Activated CD8-positive, alpha-beta memory T cell treated with anti-CD3 and anti-CD28 coated beads for 24 hours (primary cell): ENCODE results near the gene AK9.
"Not testable (repeated sequence)": the region's sequence is repeated elsewhere in the genome, so short reads cannot be mapped to it uniquely, and the experiment has no call there.

Experiments
- DNase-seq: peaks from one replicate; pipeline ENCODE4 v3.0.0-alpha.2; 2020

The AK9 gene

DNA sequence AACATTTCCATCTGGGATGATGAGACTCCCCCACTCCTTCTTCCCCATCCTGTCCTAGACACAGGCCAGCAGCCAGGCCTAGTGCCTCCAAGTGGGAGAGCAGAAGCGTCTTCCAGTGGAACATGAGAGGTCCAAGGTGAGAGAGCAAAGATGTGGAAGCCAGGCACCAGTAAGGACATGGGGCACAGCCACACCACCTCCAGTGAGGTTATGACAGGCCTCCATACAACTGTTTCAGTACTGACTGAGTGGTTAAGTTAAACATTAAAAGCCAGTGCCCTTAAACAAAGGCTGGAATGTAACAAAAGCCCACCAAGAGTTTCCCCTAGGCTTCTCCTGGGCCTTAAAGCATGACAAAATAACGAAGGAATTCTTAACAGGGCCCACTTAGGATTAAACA is 213.3 kb downstream of the AK9 start:
- no peak for DNase-seq

DNA sequence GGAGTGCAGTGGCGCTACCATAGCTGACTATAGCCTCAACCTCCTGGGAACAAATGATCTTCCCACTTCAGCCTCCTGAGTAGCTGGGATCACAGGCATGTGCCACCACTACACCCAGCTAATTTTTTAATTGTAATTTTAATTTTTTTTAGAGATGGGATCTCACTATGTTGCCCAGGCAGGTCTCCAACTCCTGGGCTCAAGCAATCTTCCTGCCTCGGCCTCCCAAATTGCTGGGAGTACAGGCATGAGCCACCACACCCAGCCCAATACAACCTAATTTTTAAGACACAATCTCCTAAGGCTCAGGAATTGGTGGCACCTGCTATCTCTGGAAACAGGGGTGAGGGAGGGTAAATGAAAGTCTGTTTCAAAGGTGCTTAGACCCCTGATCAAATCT is 213.8 kb downstream of the AK9 start:
- DNase-seq, result no peak

DNA sequence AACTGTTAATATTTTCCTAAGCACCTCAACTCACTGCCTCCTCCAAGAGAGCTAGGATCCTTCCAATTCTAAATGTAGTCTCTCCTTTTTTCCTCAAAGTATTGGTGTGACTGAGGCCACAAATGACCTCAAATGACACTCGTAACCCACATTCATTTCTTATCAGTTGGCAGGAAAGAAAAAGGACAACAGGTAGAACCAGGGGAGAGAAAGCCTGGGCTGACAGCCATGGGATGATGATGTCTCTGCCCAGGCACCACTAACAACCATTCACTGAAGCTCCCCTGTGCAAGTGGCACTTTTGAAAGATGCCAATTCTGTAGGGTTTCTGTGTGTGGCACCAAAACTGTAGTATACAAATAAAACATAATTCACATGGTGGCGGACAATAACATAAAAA is 215.4 kb downstream of the AK9 start:
- no peak for DNase-seq

DNA sequence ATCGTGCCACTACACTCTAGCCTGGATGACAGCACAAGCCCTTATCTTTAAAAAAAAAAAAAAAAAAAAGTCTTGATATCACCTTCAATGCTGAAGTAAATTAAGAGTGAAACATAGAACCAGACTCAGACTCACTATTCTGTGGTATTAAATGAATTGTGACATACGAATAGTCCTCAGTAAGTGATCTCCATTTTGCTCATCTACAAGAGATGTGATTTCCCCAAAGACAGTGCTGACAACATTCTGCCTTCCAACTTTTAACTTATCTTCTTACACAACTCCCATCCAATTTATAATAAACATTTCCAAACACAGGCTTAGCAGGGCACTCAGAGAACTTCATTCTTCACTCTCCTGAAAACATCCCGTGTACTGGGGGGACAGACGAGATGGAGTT is 216.0 kb downstream of the AK9 start:
- DNase-seq, result no peak

DNA sequence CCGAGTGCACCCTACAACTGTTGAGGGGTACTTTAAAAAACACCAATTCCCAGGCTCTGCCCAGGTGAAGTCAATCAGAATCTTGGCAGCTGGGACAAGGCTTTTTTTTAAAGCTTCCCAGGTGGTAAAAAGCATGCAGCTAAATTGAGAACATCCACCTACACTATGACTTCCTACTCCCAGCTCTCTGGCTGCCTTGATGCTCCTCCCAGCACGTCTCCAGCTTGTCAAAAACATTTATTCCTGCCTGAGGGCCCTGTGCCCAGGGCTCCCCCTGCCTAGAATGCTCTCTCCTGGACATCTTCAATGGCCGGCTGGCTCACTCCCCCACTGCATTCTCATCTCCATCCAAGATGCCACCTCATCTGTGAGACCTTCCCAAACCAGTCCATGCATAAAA is 217.9 kb downstream of the AK9 start:
- DNase-seq, result no peak

DNA sequence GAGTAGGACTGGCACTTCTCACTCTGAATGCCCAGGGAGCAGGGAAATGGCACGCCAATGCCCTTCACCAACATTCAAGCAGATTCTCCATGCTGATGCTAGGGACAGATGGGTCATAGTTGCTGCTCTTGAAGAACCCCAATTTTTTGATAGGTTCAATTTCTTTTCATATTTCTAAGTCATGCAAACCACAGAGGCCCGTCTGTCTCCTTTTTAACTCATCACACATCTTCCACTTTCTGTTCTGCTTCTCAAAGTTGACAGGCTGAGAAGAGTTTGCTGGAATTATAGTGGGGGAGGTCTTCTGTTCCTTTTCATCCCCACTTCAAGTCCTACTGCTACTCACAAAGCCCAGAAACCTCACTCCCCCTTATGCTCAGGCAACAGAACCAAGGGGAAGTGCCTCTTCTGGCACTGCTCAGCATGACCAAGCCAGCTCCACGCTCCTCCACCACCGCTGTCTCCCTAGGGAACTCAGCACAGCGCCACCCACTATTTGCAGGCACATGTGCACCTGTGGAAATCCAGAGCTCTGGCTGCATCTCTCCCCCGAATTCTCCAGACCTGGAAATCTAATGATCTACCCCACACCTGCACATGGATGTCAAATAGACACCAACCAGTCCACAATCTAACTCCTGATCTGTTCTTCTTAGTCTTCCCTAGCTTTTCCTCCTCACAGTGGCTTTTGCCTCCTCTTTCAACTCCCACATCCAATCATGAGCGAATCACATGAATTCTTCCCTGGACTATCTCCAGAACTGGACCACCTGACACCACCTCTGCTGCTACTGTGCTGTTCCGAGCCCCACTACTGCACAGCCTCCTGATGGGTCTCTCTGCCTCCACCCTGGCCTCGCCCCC is 218.6 kb downstream of the AK9 start:
- no peak for DNase-seq

DNA sequence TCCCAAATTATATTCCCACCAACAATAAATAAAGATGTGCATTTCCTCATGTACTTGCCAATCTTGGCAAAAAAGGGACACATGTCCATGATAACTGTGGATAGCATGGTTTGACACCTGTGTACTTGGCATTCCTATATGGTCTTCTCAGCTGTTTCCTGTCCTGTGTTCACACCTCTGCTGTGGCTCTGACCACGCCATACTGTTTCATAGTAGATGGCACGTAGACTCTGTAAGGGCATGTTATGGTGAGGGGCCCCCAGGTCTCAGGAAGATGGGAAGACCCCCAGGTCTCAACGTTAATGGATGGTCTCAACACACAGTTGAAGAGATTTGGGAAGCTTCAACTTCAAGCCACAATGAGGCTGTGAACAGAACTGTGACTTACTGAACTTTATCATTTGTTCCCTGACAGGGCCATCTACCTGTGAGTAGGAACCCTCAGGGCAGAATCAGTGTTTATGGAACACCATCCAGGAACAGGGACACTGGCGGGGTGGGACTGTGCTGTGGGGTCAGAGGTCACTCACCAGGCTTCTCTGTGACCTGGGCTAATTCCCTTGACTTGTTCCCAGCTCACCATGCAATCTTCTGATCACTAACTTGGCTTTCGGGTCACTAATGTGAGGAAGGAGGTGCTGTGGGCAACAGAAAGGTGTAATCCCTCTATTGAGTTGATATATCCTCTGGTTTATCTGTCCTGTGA is 219.7 kb downstream of the AK9 start:
- DNase-seq, result no peak

DNA sequence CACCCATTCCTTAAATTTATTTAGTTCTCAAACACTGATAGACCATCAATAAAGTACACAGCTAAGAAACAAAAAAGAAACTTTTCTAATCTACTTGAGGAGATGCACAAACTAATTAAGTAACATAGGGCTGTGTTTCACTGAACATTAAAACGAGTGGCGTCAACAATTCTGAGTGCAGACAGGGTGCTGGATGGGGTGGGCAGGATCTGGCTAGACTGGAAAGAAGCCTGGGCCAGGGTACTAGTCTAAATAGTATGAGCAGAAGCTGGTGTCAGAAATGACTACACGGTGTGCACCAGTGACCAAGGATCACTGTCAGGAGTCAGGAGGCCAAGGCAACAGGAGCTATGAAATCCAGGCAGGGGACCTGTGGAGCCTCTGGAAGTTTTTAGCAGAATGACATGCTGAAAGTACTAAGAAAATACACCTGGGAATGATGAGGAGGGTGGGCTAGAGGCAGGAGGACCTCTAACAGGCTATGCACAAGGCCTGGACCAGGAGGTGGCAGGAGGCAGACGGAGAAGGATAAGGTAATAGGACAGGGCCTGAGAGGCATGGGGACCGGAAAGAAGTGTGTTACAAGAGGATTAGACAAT is 221.3 kb downstream of the AK9 start:
- no peak for DNase-seq

DNA sequence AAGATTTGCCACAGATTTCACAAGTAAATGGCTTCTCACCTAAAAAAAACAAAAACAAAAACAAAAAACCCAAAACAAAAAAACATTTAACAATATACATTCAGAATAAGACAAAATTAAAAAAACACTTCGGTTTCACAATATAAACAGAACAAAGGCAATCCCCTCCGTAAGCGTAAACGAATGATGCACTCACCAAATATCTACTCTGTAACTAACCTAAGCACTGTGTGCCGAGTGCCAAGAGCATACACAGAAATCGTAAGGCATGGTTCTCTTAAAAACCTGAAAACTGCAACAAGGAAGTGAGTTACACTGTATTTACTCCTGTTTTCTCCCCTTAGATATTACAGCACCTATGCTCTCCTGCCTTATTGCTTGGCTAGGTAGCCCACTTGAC is 223.3 kb downstream of the AK9 start:
- no peak for DNase-seq

DNA sequence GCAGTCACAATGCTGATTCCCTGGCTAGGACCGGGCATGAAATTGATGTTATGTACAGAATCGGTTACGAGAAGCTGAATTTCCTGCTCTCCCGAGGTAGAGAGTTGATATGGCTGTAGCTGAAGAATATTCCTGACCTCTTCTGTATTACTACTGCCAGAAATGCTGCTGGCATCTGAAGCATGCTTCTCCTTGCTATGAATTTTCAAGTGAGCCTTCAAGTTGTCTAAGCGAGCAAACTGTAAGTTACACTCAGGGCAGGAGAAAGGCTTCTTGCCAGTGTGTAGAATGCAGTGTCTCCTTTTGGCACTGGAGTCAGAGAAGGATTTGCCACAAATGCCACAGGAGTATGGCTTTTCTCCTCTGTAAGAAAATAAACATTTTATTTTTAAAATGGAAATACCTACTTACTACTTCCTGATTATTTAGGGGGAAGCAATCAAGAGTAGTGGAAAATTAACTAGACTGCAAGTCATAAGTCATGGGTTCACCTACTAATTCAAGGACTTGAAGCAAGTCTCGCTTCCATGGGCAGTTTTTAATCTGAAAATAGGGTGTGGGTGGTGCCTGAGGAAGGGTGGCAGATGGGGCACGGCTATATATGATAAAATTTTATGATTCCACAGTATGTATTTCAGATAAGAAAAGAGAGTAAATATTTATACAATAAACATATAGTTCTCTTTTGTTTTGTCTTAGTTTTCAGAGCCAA is 224.6 kb downstream of the AK9 start:
- DNase-seq, result no peak

DNA sequence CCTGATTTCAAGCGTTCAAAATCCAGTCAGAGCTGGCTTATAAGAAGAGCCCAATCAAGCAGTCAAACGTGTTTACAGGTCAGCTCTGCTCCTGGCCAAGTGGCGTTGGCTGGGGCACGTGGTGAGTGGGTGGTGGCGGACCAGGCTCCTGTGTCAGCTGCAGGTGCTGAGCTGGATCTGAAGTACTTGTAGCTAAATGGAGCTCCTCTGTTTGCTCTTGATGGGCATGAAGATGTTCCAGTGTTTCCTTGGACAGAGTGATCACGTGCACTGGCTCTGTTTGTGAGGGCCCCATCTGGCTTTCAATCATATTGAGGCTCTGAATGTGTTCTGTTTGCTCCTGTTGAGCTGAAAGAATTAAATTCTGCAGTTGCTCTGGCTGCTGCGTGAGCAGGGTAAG is 225.2 kb downstream of the AK9 start:
- DNase-seq, result no peak

DNA sequence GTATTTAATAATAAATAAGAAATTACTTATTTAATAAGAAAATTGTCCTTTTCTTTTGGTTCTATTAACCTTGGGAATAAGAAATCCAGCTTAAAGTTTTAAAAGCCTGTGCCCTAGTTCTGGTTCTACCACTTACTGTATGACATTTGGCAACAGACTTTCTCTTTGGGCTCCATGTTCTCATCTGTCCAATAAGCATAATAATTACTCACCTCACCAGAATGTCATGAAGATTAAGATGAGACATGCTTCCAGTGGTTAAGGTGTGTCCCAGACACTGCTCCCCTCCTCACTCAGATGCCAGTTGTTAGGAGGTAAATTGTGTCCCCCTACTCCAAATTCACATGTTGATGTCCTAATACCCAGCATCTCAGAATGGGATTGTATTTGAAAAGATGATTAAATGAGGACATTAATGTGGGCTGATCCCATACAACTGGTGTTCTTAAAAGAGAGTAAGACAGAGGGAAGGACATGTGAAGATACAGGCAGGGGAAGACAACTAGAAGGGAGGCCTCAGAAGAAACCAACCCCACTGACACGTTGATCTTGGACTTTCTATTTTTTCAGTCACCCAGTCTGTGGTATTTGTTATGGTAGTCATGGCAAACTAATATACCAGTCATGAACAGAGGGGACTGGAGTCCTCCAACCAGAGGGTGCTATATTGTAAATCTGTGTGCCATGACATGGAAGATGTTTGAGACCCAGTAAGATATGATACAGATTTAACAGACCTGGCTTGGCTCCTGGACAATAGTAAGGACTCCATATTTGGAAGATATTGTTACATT is 229.1 kb downstream of the AK9 start:
- DNase-seq, result peak; percentile 13

DNA sequence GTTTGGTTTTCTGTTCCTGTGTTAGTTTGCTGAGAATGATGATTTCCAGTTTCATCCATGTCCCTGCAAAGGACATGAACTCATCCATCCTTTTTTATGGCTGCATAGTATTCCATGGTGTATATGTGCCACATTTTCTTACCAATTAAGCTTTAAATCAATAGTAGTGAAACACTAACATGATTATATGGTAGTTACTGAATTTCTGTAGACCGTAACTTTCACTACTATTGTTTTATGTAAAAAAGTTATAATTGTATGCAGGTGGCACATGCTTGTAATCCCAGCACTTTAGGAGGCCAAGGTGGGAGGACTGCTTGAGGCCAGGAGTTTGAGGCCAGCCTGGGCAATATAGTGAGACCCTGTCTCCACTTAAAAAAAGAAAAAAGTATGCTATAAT is 229.8 kb downstream of the AK9 start:
- DNase-seq, result not testable (repeated sequence)

DNA sequence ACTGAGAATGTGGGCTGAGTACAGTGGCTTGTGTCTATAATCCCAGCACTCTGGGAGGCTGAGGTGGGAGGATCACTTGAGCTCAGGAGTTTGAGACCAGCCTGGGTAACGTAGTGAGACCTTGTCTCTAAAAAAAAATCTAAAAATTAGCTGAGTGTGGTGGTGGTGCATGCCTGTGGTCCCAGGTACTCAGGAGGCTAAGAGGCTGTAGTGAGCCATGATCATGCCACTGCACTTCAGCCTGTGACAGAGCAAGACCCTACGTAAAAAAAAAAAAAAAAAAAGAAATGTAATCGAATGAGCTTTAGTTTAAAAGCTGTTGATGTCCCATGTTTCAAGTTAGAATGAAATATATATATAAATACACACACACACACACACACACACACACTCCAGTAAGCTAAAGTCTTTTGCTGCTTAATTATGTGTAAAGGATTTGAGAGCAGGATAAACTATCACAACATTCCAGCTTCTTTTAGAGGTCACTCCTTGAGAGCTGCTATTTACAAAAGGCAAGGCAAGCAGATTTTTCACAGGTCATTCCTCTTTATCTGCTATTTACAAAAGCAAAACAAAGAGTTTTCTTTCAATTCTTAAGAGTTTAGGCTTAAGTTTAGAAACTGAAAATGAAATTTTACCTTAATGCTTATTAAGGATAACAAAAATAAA is 230.7 kb downstream of the AK9 start:
- no peak for DNase-seq

DNA sequence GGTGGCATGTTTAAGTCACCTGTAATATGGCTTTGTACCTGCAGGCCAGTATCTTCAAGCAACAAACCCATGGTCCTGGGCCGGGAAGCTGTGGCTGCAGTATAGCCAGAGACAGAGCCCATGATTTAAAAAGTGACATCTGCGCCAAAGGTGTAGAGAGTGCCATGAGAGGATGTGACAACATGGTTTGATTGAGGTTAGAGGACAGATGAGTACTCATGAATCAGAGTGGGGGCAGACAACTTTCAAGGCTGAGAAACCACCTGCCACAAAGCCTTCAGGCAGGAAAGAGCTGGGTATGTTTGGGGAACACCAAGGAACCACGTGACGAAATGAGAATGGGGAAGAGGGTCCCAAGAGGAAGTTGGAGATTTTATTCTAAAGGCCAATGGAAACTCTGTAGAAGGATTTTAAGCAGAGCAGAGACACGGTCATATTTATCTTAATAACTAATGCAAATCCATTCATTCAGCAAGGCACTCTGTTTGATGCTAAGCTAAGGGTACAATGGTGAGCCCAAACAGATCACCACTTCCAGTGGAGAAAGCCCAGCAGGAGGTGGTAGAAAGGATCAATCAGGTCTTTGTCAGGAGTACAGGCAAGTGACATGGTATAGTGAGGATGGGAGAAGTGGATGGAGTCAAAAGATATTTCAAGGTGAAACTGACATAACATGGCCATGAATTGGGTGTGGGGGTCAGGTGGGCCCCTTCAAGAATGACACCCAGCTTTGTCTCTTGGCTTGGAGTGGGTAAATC is 232.0 kb downstream of the AK9 start:
- no peak for DNase-seq

DNA sequence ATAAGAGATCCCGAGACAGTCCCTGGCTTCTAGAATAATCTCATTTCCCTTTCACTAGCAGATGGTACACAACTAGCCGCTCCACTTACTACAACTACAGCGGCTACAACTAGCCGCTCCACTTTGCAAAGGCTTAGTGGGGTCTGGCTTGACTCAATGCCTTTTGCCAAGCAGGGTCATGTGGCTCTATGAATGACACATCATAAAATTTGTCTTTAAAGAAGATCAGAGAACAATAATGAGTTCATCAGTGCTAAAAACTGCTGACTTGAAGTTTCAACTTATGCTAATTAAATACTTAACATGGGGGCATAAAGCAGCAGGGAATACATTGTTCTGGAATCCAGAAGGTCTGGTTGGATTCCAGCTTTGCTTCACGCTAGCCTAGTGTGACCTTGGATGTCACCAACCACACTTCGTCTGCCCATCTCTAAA is 233.4 kb downstream of the AK9 start:
- peak; percentile 50 for DNase-seq

DNA sequence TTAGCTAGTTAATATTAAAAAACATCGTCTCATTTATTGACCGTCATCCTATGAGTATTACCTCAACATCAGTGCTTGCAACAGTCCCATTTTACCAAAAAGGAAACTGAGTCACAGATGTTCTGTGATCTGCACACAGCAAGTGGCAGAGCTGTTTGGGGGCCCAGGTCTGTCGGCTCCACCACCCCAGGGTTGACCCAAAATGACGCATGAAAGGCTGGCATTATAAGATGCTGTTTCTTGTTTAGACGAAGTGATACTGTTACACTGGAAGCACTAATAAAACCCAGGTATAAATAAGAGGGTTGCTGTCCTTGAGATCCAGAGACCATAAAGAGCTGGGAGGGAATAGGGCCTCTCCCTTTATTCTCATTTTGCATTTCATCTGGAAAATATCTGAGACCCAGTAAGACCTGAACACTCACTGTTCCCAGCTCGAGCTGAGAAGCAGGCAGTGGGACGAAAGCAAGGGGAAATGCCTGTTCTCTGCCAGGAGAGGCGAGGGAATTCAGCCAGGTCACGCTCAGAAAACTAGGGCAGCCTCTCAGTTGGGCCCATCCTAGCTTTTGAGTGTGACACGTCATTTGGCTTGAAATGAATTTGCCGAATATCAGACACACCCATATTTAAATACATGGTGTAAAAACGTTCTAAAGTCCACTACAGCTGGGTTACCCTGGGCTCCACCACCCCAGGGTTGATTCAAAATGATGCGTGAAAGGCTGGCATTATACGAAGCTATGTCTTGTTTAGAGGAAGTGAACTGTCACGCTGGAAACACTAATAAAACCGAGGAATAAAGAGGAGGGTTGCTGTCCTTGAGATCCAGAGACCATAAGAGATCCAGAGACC is 234.1 kb downstream of the AK9 start:
- peak; percentile 54 for DNase-seq

DNA sequence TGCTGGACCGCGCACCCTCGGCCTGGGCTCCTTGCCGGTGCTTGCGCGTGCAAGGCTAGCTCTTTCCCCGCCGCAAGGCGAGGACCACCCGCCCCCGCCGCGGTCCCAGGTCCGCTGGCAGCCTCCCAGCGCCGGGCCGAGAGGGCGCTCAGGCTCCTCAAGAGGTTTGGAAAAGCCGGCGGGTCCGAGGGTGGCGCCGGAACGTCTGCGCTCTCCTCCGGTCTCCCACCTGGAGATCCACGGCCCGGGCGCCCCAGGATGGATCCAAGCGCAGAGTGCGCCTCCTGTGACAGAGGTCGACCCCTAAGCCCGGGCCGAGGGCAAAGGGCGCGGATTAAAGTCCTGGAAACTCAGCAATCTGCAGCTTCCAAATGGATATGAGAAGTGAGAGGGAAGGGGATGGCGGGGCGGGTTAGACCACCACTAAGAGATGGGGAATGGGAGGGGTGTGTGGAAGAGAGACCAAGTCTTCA is 234.9 kb downstream of the AK9 start:
- DNase-seq, result no peak

DNA sequence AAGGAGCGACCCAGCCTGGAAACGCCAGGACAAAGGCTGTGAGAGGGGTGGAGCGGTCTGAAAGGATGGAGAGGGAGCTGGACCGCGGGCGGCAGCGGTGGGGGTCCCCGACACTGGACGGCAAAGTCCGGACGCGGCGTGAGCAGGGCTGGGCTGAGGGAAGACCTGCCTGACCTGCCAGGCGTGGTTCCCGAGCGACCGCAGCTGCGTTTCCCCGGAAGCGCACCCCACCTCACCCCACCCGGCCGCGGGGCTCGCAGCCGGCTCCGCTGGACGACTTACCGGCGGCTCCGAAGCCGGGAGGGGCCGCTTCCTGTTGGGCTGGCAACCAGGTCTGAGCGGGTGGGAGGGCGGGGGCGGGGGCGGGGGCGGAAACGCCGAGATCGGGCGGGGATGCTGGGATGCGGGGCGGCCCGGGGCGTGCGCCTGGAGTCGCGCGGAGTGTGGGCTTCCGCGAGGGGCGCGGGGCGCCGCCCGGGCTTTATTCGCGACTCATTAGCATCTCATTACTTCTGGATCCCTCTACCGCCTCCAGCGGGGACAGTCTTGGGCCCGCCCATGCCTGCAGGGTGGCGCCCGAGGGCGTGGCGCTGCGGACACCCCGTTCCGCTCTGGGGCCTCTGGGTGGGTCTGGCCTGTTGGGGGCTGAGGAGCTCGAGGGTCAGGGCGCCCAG is 235.4 kb downstream of the AK9 start, which contains the start of gene MICAL1:
Gene MICAL1, minus strand, starts transcription at position 336 of the 674 bp plus-strand sequence. CDS start 1,576 bp downstream, outside the sequence.
- DNase-seq, result peak; percentile 80
